Neural progenitor cell (in vitro differentiated cells): ENCODE results near the gene ANKLE1. TPM values are rescaled to one million over a fixed set of nuclear protein-coding genes. Genes with fewer than 3 reads are reported as not detected.

Experiments used
- DNase-seq: peaks from one replicate; pipeline ENCODE4 v3.0.0-alpha.2; 2016; ENCODE audit warnings: low spot score
- H2AFZ ChIP-seq: fragments of 200-600 bp; sonication (generic); replicated peaks from 2 replicates; pipeline ENCODE4 v1.6.1; 2016; ENCODE audit warnings: antibody characterized with exemption
- H3F3A ChIP-seq: fragments of 200-600 bp; sonication (generic); 2 replicates; pipeline ENCODE4 v1.6.1; 2016; ENCODE audit warnings: antibody characterized with exemption, low read depth
- H3K27ac ChIP-seq: fragments of 200-600 bp; sonication (generic); 2 replicates; pipeline ENCODE4 v1.5.1; 2016; ENCODE audit warnings: mild to moderate bottlenecking
- H3K27me3 ChIP-seq: fragments of 200-600 bp; sonication (generic); 2 replicates; pipeline ENCODE4 v1.6.1; 2016; ENCODE audit warnings: mild to moderate bottlenecking, moderate library complexity
- H3K36me3 ChIP-seq: fragments of 200-600 bp; sonication (generic); 2 replicates; pipeline ENCODE4 v1.5.1; 2016
- H3K4me1 ChIP-seq: fragments of 200-600 bp; sonication (generic); 2 replicates; pipeline ENCODE4 v1.6.1; 2016; ENCODE audit warnings: mixed run types
- H3K4me2 ChIP-seq: fragments of 200-600 bp; sonication (generic); 2 replicates; pipeline ENCODE4 v1.6.1; 2016
- H3K4me3 ChIP-seq: fragments of 200-600 bp; sonication (generic); 2 replicates; pipeline ENCODE4 v1.5.1; 2016
- H3K79me2 ChIP-seq: fragments of 200-600 bp; sonication (generic); 2 replicates; pipeline ENCODE4 v1.6.1; 2016; ENCODE audit warnings: low read depth
- H3K9ac ChIP-seq: fragments of 200-600 bp; sonication (generic); 2 replicates; pipeline ENCODE4 v1.6.1; 2016
- H3K9me3 ChIP-seq: fragments of 200-600 bp; sonication (generic); 2 replicates; pipeline ENCODE4 v1.5.1; 2016; ENCODE audit warnings: low read depth
- H4K20me1 ChIP-seq: fragments of 200-600 bp; sonication (generic); 2 replicates; pipeline ENCODE4 v1.6.1; 2016; ENCODE audit warnings: low read depth
- H3K27ac Mint-ChIP-seq: 3 replicates; pipeline ENCODE4 v1.8.0; 2021; ENCODE audit warnings: mixed read lengths
- H3K27me3 Mint-ChIP-seq: 2 replicates; pipeline ENCODE4 v1.8.0; 2022; ENCODE audit warnings: low read depth, mild to moderate bottlenecking, inconsistent platforms, moderate library complexity, mixed read lengths; ENCODE audit not compliant: insufficient read depth
- H3K36me3 Mint-ChIP-seq: 3 replicates; pipeline ENCODE4 v1.8.0; 2021; ENCODE audit warnings: mixed read lengths
- H3K4me1 Mint-ChIP-seq: 3 replicates; pipeline ENCODE4 v1.8.0; 2021; ENCODE audit warnings: mixed read lengths
- H3K4me3 Mint-ChIP-seq: 3 replicates; pipeline ENCODE4 v1.8.0; 2021; ENCODE audit warnings: mild to moderate bottlenecking, moderate library complexity, mixed read lengths
- H3K9me3 Mint-ChIP-seq: 3 replicates; pipeline ENCODE4 v1.8.0; 2020; ENCODE audit warnings: mixed read lengths
- CTCF ChIP-seq: fragments of 200-600 bp; sonication (generic); IDR thresholded peaks from 2 replicates; pipeline ENCODE4 v1.5.1; 2017; ENCODE audit warnings: antibody characterized with exemption, mild to moderate bottlenecking
- EZH2 ChIP-seq: fragments of 200-600 bp; sonication (generic); IDR thresholded peaks from 2 replicates; pipeline ENCODE4 v1.6.1; 2017; ENCODE audit warnings: antibody characterized with exemption, mild to moderate bottlenecking, moderate library complexity
- EZH2phosphoT487 ChIP-seq: fragments of 200-600 bp; sonication (generic); IDR thresholded peaks from 2 replicates; pipeline ENCODE4 v1.6.1; 2017; ENCODE audit warnings: antibody characterized with exemption
- total RNA-seq: library from RNA; depleted of rRNA; stranded (reverse); fragments of >200 nt; gene quantifications from 2 replicates; pipeline ENCODE4 v1.2.3, GENCODE V29; 2015; ENCODE audit warnings: low replicate concordance

The ANKLE1 gene
- total RNA-seq, 1 donor from 2014 or later = 2.3 TPM

GRCh38 chr19:17303167-17303939, 21.7 kb downstream of the ANKLE1 start, which contains the start of gene ABHD8:
Gene ABHD8, minus strand, starts transcription at chr19:17303425. Its CDS starts 1,809 bp downstream, at chr19:17301616.
- Histone ChIP-seq H3K4me2 (peak within 1 kb of the TSS; percentile 90), H3K4me3 (peak within 1 kb of the TSS; percentile 67), H3K79me2 (peaks cover 11% of the 10 kb centered on the region), H4K20me1 (no peaks in the 10 kb centered on the region), H3K9ac (no peak within 1 kb of the TSS), H3K9me3 (no peaks in the 10 kb centered on the region), H3K27me3 (no peaks in the 10 kb centered on the region), H3F3A (peaks cover 38% of the 10 kb centered on the region), H3K36me3 (no peaks in the 10 kb centered on the region), H3K27ac (no peak within 1 kb of the TSS), H2AFZ (peak within 1 kb of the TSS; percentile 77), H3K4me1 (peaks cover 6% of the 10 kb centered on the region)
- no peak within 1 kb of the TSS for H3K27ac Mint-ChIP-seq
- DNase-seq = peak; percentile 99
- H3K4me1 Mint-ChIP-seq = peaks cover 32% of the 10 kb centered on the region
- TF ChIP-seq EZH2phosphoT487 (no peak), CTCF (peak; percentile 72), EZH2 (no peak)
- H3K36me3 Mint-ChIP-seq = peaks cover 9% of the 10 kb centered on the region
- H3K9me3 Mint-ChIP-seq = peaks cover 1% of the 10 kb centered on the region
- peak within 1 kb of the TSS; percentile 91 for H3K4me3 Mint-ChIP-seq
- H3K27me3 Mint-ChIP-seq = peaks cover 7% of the 10 kb centered on the region

DNA sequence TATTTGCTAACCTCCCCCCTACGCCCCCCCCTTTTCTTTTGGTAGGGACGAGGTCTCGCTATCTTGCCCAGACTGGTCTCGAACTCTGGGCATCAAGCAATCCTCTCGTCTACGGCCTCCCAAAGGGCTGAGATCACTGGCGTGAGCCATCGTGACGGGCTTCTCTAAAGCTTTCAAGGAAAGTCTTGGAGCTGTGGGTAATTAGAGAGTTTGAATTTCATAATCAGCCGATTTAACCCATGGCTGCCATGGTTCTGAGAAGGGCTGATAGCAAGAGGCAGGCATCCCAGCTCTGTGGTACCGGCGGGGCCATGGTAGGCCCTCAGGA, 22.2 kb downstream of the ANKLE1 start:
- TF ChIP-seq EZH2phosphoT487 (no peak), EZH2 (no peak), CTCF (no peak)
- peaks cover 11% of the 10 kb centered on the region for H3K79me2 ChIP-seq
- H4K20me1 ChIP-seq = no peaks in the 10 kb centered on the region
- H3K4me3 ChIP-seq = no peak overlapping the region
- Mint-ChIP-seq H3K36me3 (peaks cover 6% of the 10 kb centered on the region), H3K27ac (no peak overlapping the region), H3K27me3 (peaks cover 7% of the 10 kb centered on the region), H3K4me3 (peak overlapping the region; percentile 91), H3K4me1 (peaks cover 32% of the 10 kb centered on the region), H3K9me3 (no peaks in the 10 kb centered on the region)
- no peak overlapping the region for H3K27ac ChIP-seq
- peaks cover 42% of the 10 kb centered on the region for H3F3A ChIP-seq
- no peak for DNase-seq
- H3K4me1 ChIP-seq = peaks cover 6% of the 10 kb centered on the region
- no peak overlapping the region for H2AFZ ChIP-seq
- H3K4me2 ChIP-seq = peak overlapping the region; percentile 67
- no peaks in the 10 kb centered on the region for H3K27me3 ChIP-seq
- no peaks in the 10 kb centered on the region for H3K36me3 ChIP-seq
- H3K9me3 ChIP-seq = no peaks in the 10 kb centered on the region
- no peak overlapping the region for H3K9ac ChIP-seq

DNA sequence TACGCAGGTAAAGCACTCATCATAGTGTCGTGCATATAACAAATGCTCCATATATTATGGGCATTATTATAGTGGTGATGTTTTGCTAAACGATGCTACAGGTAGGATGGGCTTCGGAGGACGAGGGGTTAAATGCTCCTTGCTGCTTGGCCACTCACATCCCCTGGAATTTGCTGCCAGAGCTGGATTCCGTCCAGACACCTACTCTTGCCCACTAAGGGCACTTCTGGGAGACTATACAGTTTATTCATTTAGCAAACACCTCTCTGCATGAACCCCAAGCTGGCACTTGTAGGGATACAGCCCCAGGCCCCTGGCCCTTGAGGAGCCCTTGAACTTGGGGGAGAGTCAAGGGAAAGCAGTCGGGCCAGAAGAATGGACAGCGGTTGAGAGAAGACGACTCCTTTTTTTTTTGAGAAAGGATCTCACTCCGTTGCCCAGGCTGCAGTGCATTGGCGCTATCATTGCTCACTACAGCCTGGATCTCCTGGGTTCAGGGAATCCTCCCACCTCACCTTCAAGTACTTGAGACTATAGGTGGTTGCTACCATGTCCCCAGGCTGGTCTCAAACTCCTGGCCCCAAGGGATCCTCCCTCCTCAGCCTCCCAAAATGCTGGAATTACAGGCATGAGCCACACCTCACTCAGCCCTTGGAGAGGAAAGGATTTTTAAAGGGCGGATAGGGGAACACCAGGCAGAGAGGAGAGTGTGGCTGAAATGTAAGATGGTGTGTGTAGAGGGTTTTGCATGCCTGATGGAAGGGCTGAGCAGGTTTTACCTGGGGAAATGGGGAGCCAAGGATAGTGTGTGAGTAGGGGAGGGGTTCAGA, 22.9 kb downstream of the ANKLE1 start:
- no peak overlapping the region for H3K27ac Mint-ChIP-seq
- H3K36me3 Mint-ChIP-seq = peaks cover 5% of the 10 kb centered on the region
- Histone ChIP-seq H3K27ac (no peak overlapping the region), H3K36me3 (no peaks in the 10 kb centered on the region), H3K4me2 (peak overlapping the region; percentile 90), H3K4me1 (peaks cover 6% of the 10 kb centered on the region), H2AFZ (no peak overlapping the region), H3K4me3 (no peak overlapping the region), H3K79me2 (peaks cover 11% of the 10 kb centered on the region), H3K9me3 (no peaks in the 10 kb centered on the region), H3F3A (peaks cover 43% of the 10 kb centered on the region), H3K9ac (no peak overlapping the region), H3K27me3 (no peaks in the 10 kb centered on the region), H4K20me1 (peaks cover 1% of the 10 kb centered on the region)
- H3K4me1 Mint-ChIP-seq = peaks cover 36% of the 10 kb centered on the region
- H3K4me3 Mint-ChIP-seq = peak overlapping the region; percentile 91
- TF ChIP-seq EZH2 (no peak), EZH2phosphoT487 (no peak), CTCF (no peak)
- H3K27me3 Mint-ChIP-seq = peaks cover 7% of the 10 kb centered on the region
- DNase-seq = no peak
- no peaks in the 10 kb centered on the region for H3K9me3 Mint-ChIP-seq
